H1 (cell line): ENCODE measurements around the gene CRYGD. TPM values are rescaled to one million over a fixed set of nuclear protein-coding genes. Genes with fewer than 3 reads are reported as not detected.

Experiments used
- CTBP2 ChIP-seq: IDR thresholded peaks from 2 replicates; pipeline ENCODE4 v1.7.0; 2011; ENCODE audit warnings: borderline replicate concordance, mild to moderate bottlenecking, moderate library complexity, mixed read lengths, low read length; ENCODE audit not compliant: insufficient read depth, insufficient read length
- KDM1A ChIP-seq: fragments of 200-600, 300-600 bp; sonication (generic); IDR thresholded peaks from 2 replicates; pipeline ENCODE4 v1.7.1; 2016; ENCODE audit warnings: mild to moderate bottlenecking, low read length, borderline replicate concordance
- NRF1 ChIP-seq: IDR thresholded peaks from 2 replicates; pipeline ENCODE4 v1.6.1; 2011; ENCODE audit warnings: mild to moderate bottlenecking, low read depth, low read length, improper control_type of control experiment
- RNF2 ChIP-seq: fragments of 200-900, 300-1000 bp; sonication (generic); IDR thresholded peaks from 2 replicates; pipeline ENCODE4 v1.7.1; 2016; ENCODE audit warnings: borderline replicate concordance, low read depth, mild to moderate bottlenecking, antibody characterized with exemption, low read length; ENCODE audit not compliant: poor library complexity, severe bottlenecking; ENCODE audit errors: missing control alignments
- SP2 ChIP-seq: IDR thresholded peaks from 2 replicates; pipeline ENCODE4 v1.6.1; 2012; ENCODE audit warnings: mild to moderate bottlenecking, low read length, inconsistent platforms
- polyA plus RNA-seq, 7 experiments: library from polyadenylated mRNA; depleted of rRNA in 3 of 7; stranded (reverse) in 5 of 7; unstranded in 2 of 7; fragments of >200 nt in 5 of 7; fragments of 200-250 nt in 2 of 7; gene quantifications; 1 replicate in 5 of 7; 2 replicates in 1 of 7; 4 replicates in 1 of 7; pipeline versions ENCODE4 v1.2.1 to v1.2.3, GENCODE V29; 2011 to 2013; ENCODE audit warnings: missing spikeins in 2 of 7, mixed read lengths in 2 of 7
- total RNA-seq: library from RNA; stranded (reverse); fragmentation: NEBNext Ultra II Directional; extraction: Animal tissue kit (Norgen Biotek cat#: 25700); gene quantifications from 2 replicates; pipeline ENCODE4 v1.2.1, GENCODE V29; 2021

Gene CRYGD
- total and polyA plus RNA-seq, 2 of the 8 experiments (the other 6 are each of a cell fraction or from before 2014, with no cell fraction given), result 2.9 to 7.1 TPM

- TF ChIP-seq RNF2, result no peak
- TF ChIP-seq KDM1A, result no peak
- TF ChIP-seq SP2, result no peak
- TF ChIP-seq NRF1, result no peak
- no peak for TF ChIP-seq CTBP2
These were observed 22.7 kb upstream of the CRYGD start (continued) for GRCh38 chr2:208147008-208147407.
